Activated naive CD4-positive, alpha-beta T cell treated with anti-CD3 and anti-CD28 coated beads, Interleukin-2, amount 10 ng/mL, durations not matched to agents 7 days and 5 days (primary cell): ENCODE results near the gene ZYG11B.
"Not testable (repeated sequence)": the region's sequence is repeated elsewhere in the genome, so short reads cannot be mapped to it uniquely, and the experiment has no call there.

Source experiments
- CTCF ChIA-PET: fragments of 350-600 bp; sonication (Branson Sonifier 250); formaldehyde crosslinking; loops from one replicate; lab custom pipeline; 2021; ENCODE audit warnings: antibody characterized with exemption; lab: Charles Lee
- DNase-seq: peaks from one replicate; pipeline ENCODE4 v3.0.0-alpha.2; 2020
- H3K27ac Mint-ChIP-seq: one replicate; pipeline ENCODE4 v1.8.0; 2021; ENCODE audit warnings: mild to moderate bottlenecking, moderate library complexity, mixed read lengths
- H3K27me3 Mint-ChIP-seq: one replicate; pipeline ENCODE4 v1.8.0; 2021; ENCODE audit warnings: mild to moderate bottlenecking, mixed read lengths
- H3K36me3 Mint-ChIP-seq: one replicate; pipeline ENCODE4 v1.8.0; 2021; ENCODE audit warnings: mixed read lengths
- H3K4me1 Mint-ChIP-seq: one replicate; pipeline ENCODE4 v1.8.0; 2021; ENCODE audit warnings: mixed read lengths
- H3K4me3 Mint-ChIP-seq: one replicate; pipeline ENCODE4 v1.8.0; 2021; ENCODE audit warnings: mild to moderate bottlenecking, moderate library complexity, mixed read lengths
- H3K9me3 Mint-ChIP-seq: one replicate; pipeline ENCODE4 v1.8.0; 2021; ENCODE audit warnings: mixed read lengths

Gene ZYG11B

DNA sequence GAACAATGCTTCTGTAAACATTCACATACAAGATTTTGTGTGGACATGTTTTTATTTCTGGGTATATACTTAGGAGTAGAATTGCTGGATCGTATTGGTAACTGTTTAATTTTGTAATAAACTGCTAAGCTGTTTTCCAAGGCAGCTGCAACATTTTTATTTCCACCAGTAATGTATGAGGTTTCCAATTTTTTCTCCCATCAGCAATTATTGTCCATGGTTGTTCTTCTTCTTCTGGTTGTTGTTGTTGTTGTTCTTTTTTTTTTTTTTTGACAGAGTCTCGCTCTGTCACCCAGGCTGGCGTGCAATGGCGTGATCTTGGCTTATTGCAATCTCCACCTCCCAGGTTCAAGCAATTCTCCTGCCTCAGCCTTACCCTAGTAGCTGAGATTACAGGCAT, 26.9 kb downstream of the ZYG11B start:
- H3K36me3 Mint-ChIP-seq = peaks cover 6% of the 10 kb centered on the region
- CTCF ChIA-PET = no interaction called here
- H3K27me3 Mint-ChIP-seq = no peaks in the 10 kb centered on the region
- H3K27ac Mint-ChIP-seq = no peak overlapping the region
- H3K4me1 Mint-ChIP-seq = no peaks in the 10 kb centered on the region
- no peaks in the 10 kb centered on the region for H3K9me3 Mint-ChIP-seq
- no peak overlapping the region for H3K4me3 Mint-ChIP-seq
- no peak for DNase-seq

GRCh38 chr1:52756020-52756419, 29.8 kb downstream of the ZYG11B start:
- DNase-seq = no peak
- Mint-ChIP-seq H3K4me1 (no peaks in the 10 kb centered on the region), H3K9me3 (no peaks in the 10 kb centered on the region), H3K4me3 (no peak overlapping the region), H3K36me3 (peaks cover 7% of the 10 kb centered on the region), H3K27me3 (no peaks in the 10 kb centered on the region), H3K27ac (no peak overlapping the region)
- CTCF ChIA-PET = interaction anchor here (0.6 kb wide), 1 partner anchor 23 kb away, joined by 3 read pairs; no protein-coding TSS in a partner anchor

DNA sequence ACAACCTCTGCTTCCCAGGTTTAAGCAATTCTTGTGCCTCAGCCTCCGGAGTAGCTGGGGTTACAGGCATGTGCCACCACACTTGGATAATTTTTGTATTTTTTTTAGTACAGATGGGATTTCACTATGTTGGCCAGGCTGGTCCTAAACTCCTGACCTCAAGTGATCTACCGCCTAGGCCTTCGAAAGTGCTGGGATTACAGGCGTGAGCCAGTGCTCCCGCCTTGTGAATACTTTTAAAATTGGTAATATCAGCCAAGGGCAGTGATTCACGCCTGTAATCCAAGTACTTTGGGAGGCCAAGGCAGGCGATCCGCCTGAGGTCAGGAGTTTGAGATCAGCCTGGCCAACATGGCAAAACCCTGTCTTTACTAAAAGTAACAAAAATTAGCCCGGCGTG, 33.7 kb downstream of the ZYG11B start:
- DNase-seq = no peak
- H3K4me1 Mint-ChIP-seq = no peaks in the 10 kb centered on the region
- no peaks in the 10 kb centered on the region for H3K27me3 Mint-ChIP-seq
- no peak overlapping the region for H3K27ac Mint-ChIP-seq
- H3K9me3 Mint-ChIP-seq = no peaks in the 10 kb centered on the region
- CTCF ChIA-PET = no interaction called here
- H3K36me3 Mint-ChIP-seq = peaks cover 9% of the 10 kb centered on the region
- H3K4me3 Mint-ChIP-seq = no peak overlapping the region

DNA sequence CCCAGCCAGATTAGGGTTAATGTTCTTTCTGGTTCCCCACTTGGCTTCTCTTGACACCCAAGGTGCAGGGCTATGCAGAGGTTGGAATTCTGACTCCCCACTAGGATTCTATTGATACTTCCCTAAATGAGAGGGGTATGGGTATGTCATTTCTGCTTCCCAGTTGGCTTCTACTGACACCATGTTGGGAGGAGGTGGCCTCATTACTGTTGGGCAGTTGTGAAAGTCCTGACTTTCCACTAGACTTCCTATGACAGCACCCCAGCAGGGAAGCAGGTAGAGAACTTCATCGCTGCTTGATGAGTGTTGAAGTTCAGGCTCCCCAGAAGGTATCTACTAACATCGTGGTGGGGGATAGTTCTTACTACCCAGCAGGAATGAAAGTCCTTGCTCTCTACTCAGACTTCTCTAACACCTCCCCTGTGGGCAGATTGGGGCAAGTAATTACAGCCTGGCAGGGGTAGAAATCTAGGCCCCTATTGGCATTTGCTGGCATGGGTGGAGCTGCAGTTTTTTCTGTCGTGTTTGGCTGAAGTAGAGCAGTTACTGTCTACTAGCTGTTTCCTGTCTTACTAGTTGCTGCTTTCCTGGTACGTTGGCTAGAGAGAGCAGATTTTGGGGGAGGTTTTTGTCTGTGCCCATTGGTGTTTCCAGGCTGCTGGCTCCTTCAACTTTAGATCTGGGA, 41.5 kb downstream of the ZYG11B start:
- CTCF ChIA-PET = no interaction called here
- H3K27ac Mint-ChIP-seq = no peak overlapping the region

GRCh38 chr1:52769346-52770033, 43.2 kb downstream of the ZYG11B start:
- Mint-ChIP-seq H3K36me3 (peaks cover 22% of the 10 kb centered on the region), H3K9me3 (no peaks in the 10 kb centered on the region)
- CTCF ChIA-PET = no interaction called here

More for the DNA sequence above, 41.5 kb downstream of the ZYG11B start:
- Mint-ChIP-seq H3K4me3 (no peak overlapping the region), H3K36me3 (peaks cover 16% of the 10 kb centered on the region), H3K9me3 (no peaks in the 10 kb centered on the region), H3K4me1 (peaks cover 8% of the 10 kb centered on the region), H3K27me3 (no peaks in the 10 kb centered on the region)
- DNase-seq = no peak

DNA sequence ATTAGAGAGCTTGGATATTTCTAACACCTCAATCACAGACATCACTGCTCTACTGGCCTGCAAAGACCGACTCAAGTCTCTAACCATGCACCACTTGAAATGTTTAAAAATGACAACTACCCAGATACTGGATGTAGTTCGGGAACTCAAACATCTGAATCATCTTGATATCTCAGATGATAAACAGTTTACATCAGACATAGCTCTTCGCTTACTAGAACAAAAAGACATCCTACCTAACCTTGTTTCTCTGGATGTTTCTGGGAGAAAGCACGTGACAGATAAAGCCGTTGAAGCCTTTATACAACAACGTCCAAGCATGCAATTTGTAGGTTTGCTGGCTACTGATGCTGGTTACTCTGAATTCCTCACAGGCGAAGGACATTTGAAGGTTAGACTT, 45.1 kb downstream of the ZYG11B start:
- no peaks in the 10 kb centered on the region for H3K9me3 Mint-ChIP-seq
- H3K4me1 Mint-ChIP-seq = peaks cover 8% of the 10 kb centered on the region
- H3K4me3 Mint-ChIP-seq = no peak overlapping the region
- no peak overlapping the region for H3K27ac Mint-ChIP-seq
- DNase-seq = no peak
- CTCF ChIA-PET = no interaction called here
- H3K27me3 Mint-ChIP-seq = no peaks in the 10 kb centered on the region
- peaks cover 27% of the 10 kb centered on the region for H3K36me3 Mint-ChIP-seq

More at GRCh38 chr1:52769346-52770033, 43.2 kb downstream of the ZYG11B start:
- DNase-seq = no peak
- Mint-ChIP-seq H3K4me3 (no peak overlapping the region), H3K4me1 (peaks cover 8% of the 10 kb centered on the region), H3K27me3 (no peaks in the 10 kb centered on the region), H3K27ac (no peak overlapping the region)

DNA sequence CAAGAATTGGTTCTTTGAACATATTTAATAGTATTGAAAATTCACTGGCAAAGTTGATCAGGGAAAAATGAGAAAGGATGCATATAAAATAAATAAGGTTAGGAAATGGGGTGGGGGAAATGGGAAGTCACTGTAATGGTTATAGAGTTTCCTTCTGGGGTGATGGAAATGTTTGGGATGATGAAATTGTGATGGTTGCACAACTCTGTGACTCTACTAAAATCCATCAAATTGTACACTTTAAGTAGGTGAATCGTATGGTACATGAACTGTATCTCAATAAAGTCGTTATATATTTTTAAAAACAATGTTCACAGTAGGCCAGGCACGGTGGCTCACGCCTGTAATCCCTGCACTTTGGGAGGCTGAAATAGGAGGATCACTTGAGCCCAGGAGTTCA, 59.9 kb downstream of the ZYG11B start:
- no peaks in the 10 kb centered on the region for H3K4me1 Mint-ChIP-seq
- no peak for DNase-seq
- CTCF ChIA-PET = no interaction called here
- H3K9me3 Mint-ChIP-seq = no peaks in the 10 kb centered on the region
- H3K4me3 Mint-ChIP-seq = no peak overlapping the region
- H3K27ac Mint-ChIP-seq = no peak overlapping the region
- peaks cover 18% of the 10 kb centered on the region for H3K36me3 Mint-ChIP-seq
- no peaks in the 10 kb centered on the region for H3K27me3 Mint-ChIP-seq

GRCh38 chr1:52790429-52790828, 64.2 kb downstream of the ZYG11B start:
- H3K4me3 Mint-ChIP-seq, H3K27ac Mint-ChIP-seq, H3K27me3 Mint-ChIP-seq, H3K36me3 Mint-ChIP-seq, CTCF ChIA-PET, H3K4me1 Mint-ChIP-seq, DNase-seq, H3K9me3 Mint-ChIP-seq: not testable (repeated sequence)

- H3K4me1 Mint-ChIP-seq = no peaks in the 10 kb centered on the region
- no peak overlapping the region for H3K4me3 Mint-ChIP-seq
- CTCF ChIA-PET = no interaction called here
- no peaks in the 10 kb centered on the region for H3K9me3 Mint-ChIP-seq
- no peaks in the 10 kb centered on the region for H3K27me3 Mint-ChIP-seq
- H3K36me3 Mint-ChIP-seq = peaks cover 10% of the 10 kb centered on the region
- no peak for DNase-seq
- no peak overlapping the region for H3K27ac Mint-ChIP-seq
These were observed 65.8 kb downstream of the ZYG11B start for GRCh38 chr1:52792036-52792435.

DNA sequence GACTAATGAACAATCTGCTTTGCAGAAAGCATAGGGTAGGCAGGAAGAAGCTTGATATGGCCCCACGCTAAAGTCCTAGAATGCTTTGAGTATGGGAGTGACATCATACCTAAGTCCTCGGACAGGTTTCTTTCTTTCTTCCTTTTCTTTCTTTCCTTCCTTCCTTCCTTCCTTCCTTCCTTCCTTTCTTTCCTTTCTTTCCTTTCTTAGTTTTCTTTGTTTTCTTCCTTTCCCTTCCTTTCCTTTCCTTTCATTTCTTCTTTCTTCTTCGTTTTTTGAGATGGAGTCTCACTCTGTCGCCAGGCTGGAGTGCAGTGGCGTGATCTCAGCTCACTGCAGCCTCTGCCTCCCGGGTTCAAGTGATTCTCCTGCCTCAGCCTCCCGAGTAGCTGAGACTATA, 67.5 kb downstream of the ZYG11B start:
- not testable (repeated sequence) for H3K27me3 Mint-ChIP-seq, H3K27ac Mint-ChIP-seq, DNase-seq, H3K4me1 Mint-ChIP-seq, H3K4me3 Mint-ChIP-seq, H3K9me3 Mint-ChIP-seq
- CTCF ChIA-PET = interaction anchor here (0.7 kb wide), 1 partner anchor 95 kb away, joined by 3 read pairs; no protein-coding TSS in a partner anchor
- peaks cover 11% of the 10 kb centered on the region for H3K36me3 Mint-ChIP-seq

- CTCF ChIA-PET = no interaction called here
- no peaks in the 10 kb centered on the region for H3K4me1 Mint-ChIP-seq
- no peak overlapping the region for H3K27ac Mint-ChIP-seq
- H3K9me3 Mint-ChIP-seq = no peaks in the 10 kb centered on the region
- H3K27me3 Mint-ChIP-seq = no peaks in the 10 kb centered on the region
- peaks cover 9% of the 10 kb centered on the region for H3K36me3 Mint-ChIP-seq
- no peak overlapping the region for H3K4me3 Mint-ChIP-seq
- no peak for DNase-seq
These were observed 69.2 kb downstream of the ZYG11B start for GRCh38 chr1:52795464-52795863.

GRCh38 chr1:52798331-52798730, 72.1 kb downstream of the ZYG11B start:
- no peaks in the 10 kb centered on the region for H3K27me3 Mint-ChIP-seq
- H3K4me1 Mint-ChIP-seq = no peaks in the 10 kb centered on the region
- DNase-seq = no peak
- CTCF ChIA-PET = no interaction called here
- H3K9me3 Mint-ChIP-seq = no peaks in the 10 kb centered on the region
- H3K4me3 Mint-ChIP-seq = no peak overlapping the region
- H3K27ac Mint-ChIP-seq = no peak overlapping the region
- H3K36me3 Mint-ChIP-seq = peaks cover 9% of the 10 kb centered on the region

GRCh38 chr1:52801011-52801410, 74.8 kb downstream of the ZYG11B start:
- H3K27ac Mint-ChIP-seq = no peak overlapping the region
- H3K27me3 Mint-ChIP-seq = no peaks in the 10 kb centered on the region
- no peak for DNase-seq
- no peaks in the 10 kb centered on the region for H3K9me3 Mint-ChIP-seq
- no peak overlapping the region for H3K4me3 Mint-ChIP-seq
- peaks cover 5% of the 10 kb centered on the region for H3K36me3 Mint-ChIP-seq
- no peaks in the 10 kb centered on the region for H3K4me1 Mint-ChIP-seq
- CTCF ChIA-PET = interaction anchor here (1.0 to 1.3 kb wide), 2 partner anchors 19 to 325 kb away, joined by 3 read pairs; no protein-coding TSS in a partner anchor

GRCh38 chr1:52804083-52804482, 77.8 kb downstream of the ZYG11B start:
- not testable (repeated sequence) for H3K36me3 Mint-ChIP-seq, H3K27ac Mint-ChIP-seq, H3K9me3 Mint-ChIP-seq, H3K27me3 Mint-ChIP-seq, H3K4me1 Mint-ChIP-seq, H3K4me3 Mint-ChIP-seq, DNase-seq
- CTCF ChIA-PET = interaction anchor here (0.6 to 1.4 kb wide), 2 partner anchors 17 to 382 kb away, joined by 3 read pairs; no protein-coding TSS in a partner anchor

- peaks cover 6% of the 10 kb centered on the region for H3K36me3 Mint-ChIP-seq
- no peak for DNase-seq
- H3K27me3 Mint-ChIP-seq = no peaks in the 10 kb centered on the region
- no peaks in the 10 kb centered on the region for H3K9me3 Mint-ChIP-seq
- no peak overlapping the region for H3K27ac Mint-ChIP-seq
- H3K4me1 Mint-ChIP-seq = no peaks in the 10 kb centered on the region
- CTCF ChIA-PET = no interaction called here
- no peak overlapping the region for H3K4me3 Mint-ChIP-seq
These were observed 88.2 kb downstream of the ZYG11B start for GRCh38 chr1:52814465-52814864.
